Thyroid gland (tissue), 4 donors: ENCODE results near the gene PILRB. TPM values are rescaled to one million over a fixed set of nuclear protein-coding genes. Genes with fewer than 3 reads are reported as not detected.
A peak's percentile ranks its signal among the peaks of the same experiment; 100 is the strongest.
"Not testable (repeated sequence)": the region's sequence is repeated elsewhere in the genome, so short reads cannot be mapped to it uniquely, and the experiment has no call there.

Source experiments
- DNase-seq, 2 donors: peaks; one replicate each; pipeline ENCODE4 v3.0.0-alpha.2; 2019
- H3K27ac ChIP-seq, 3 donors: fragments of 200-600 bp; sonication (generic); 1 replicate in 2 of 3; 2 replicates in 1 of 3; pipeline ENCODE4 v1.5.1; 2016 to 2019; ENCODE audit warnings: mild to moderate bottlenecking in 1 of 3, moderate library complexity in 1 of 3
- H3K27me3 ChIP-seq: fragments of 200-600 bp; sonication (generic); one replicate; pipeline ENCODE4 v1.5.1; 2019
- H3K36me3 ChIP-seq, 2 donors: fragments of 200-600 bp; sonication (generic); one replicate each; pipeline ENCODE4 v1.5.1; 2016 to 2019
- H3K4me1 ChIP-seq, 2 donors: fragments of 200-600 bp; sonication (generic); one replicate each; pipeline ENCODE4 v1.5.1; 2017 to 2019
- H3K4me3 ChIP-seq, 3 donors: fragments of 200-600 bp; sonication (generic); replicated peaks in 1 of 3; 1 replicate in 2 of 3; 2 replicates in 1 of 3; pipeline ENCODE4 v1.5.1; 2016; ENCODE audit warnings: mild to moderate bottlenecking in 1 of 3
- H3K9me3 ChIP-seq: fragments of 200-600 bp; sonication (generic); one replicate; pipeline ENCODE4 v1.5.1; 2017
- POLR2A ChIP-seq, 2 donors: fragments of 450-650 bp; IDR thresholded peaks; one replicate each; pipeline ENCODE4 v1.6.1; 2017; ENCODE audit warnings: antibody characterized with exemption in 2 of 2, mild to moderate bottlenecking in 2 of 2, moderate library complexity in 1 of 2
- WGBS, 2 donors: methylation state at CpG; one replicate each; pipeline ENCODE4 v1.1.5; 2017; 5-methylcytosine and 5-hydroxymethylcytosine counted together
- intact Hi-C: fragments of 100-400 bp; cut with DNase I; formaldehyde crosslinking; loops from one replicate; pipeline ENCODE4 v1.15.1; 2023
- total RNA-seq, 4 donors: library from RNA; depleted of rRNA; stranded (reverse); fragments of >200 nt; gene quantifications; one replicate each; pipeline ENCODE4 v1.2.3, GENCODE V29; 2016
- TF ChIP-seq, protein P1 (sequence below), 6 experiments: fragments of 200-600 bp in 3 of 6; fragments of 450-650 bp in 3 of 6; sonication (generic) in 3 of 6; IDR thresholded peaks; one replicate each; pipeline ENCODE4 v1.5.1; 2016 to 2019; ENCODE audit warnings: antibody characterized with exemption in 6 of 6, mild to moderate bottlenecking in 2 of 6, inconsistent platforms in 1 of 6, moderate library complexity in 1 of 6

Gene PILRB
- total RNA-seq, 4 donors from 2014 or later, result 60.9 to 86.5 (median 73.9) TPM

DNA sequence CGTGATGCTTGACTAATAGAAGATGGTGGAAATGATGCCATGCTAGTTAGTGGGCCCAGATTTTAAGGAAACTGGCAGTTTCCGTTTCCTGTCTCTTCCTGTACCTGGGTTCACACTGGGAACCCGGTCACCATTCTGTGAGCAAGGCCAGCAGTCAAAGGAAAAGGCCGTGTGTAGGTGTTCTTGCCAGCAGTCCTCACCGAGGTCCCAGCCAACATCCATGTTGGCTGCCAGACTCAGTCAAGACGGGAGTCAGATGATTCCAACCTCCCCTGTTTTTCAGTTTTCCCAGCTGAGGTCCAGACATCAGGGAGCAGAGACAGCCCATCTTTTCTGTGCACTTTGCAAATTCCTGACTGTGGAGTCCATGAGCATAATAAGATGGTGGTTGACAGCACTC lies 15.2 kb upstream of the PILRB start:
- no peak overlapping the region for H3K4me3 ChIP-seq
- DNase-seq, result no peak
- TF ChIP-seq, protein P1, sequence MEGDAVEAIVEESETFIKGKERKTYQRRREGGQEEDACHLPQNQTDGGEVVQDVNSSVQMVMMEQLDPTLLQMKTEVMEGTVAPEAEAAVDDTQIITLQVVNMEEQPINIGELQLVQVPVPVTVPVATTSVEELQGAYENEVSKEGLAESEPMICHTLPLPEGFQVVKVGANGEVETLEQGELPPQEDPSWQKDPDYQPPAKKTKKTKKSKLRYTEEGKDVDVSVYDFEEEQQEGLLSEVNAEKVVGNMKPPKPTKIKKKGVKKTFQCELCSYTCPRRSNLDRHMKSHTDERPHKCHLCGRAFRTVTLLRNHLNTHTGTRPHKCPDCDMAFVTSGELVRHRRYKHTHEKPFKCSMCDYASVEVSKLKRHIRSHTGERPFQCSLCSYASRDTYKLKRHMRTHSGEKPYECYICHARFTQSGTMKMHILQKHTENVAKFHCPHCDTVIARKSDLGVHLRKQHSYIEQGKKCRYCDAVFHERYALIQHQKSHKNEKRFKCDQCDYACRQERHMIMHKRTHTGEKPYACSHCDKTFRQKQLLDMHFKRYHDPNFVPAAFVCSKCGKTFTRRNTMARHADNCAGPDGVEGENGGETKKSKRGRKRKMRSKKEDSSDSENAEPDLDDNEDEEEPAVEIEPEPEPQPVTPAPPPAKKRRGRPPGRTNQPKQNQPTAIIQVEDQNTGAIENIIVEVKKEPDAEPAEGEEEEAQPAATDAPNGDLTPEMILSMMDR (IDR thresholded peaks at IDR 0.05), result no peak
- TF ChIP-seq POLR2A (IDR thresholded peaks at IDR 0.05), result no peak
- 71 to 86% methylated on average over 6 of the region's 6 CpGs for WGBS, 2 donors
- peaks cover 17 to 19% of the 10 kb centered on the region in 2 donors for H3K36me3 ChIP-seq
- no peak overlapping the region for H3K27ac ChIP-seq
- intact Hi-C loops, result no loop called here
- H3K4me1 ChIP-seq, result peaks cover 0 to 4% of the 10 kb centered on the region in 2 donors
- no peaks in the 10 kb centered on the region for H3K9me3 ChIP-seq
- no peaks in the 10 kb centered on the region for H3K27me3 ChIP-seq

DNA sequence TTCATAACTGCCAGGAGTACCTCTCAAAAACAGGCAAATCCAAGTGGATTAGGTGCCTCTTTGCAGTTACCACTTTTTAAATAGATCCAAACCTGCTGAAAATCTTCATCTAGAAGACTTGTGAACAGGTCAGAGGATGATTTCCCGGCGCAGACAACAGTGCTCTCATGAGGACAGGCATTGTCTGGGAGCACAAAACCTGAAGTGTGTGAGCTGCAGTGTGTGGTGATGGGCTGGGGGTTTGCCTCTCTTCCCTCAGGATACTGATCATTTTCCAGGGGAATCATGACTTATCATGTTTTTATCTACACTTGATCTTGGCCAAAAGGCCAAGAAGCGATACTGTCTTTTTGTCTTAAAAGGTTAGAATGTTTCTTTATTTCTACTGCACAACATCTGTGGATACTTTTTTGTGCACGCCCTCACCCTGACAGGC lies 13.8 kb upstream of the PILRB start:
- H3K27ac ChIP-seq, DNase-seq, H3K27me3 ChIP-seq, H3K4me1 ChIP-seq, H3K9me3 ChIP-seq, H3K4me3 ChIP-seq, intact Hi-C loops: not testable (repeated sequence)
- H3K36me3 ChIP-seq, result peaks cover 20 to 25% of the 10 kb centered on the region in 2 donors
- 89 to 92% methylated on average over 4 of the region's 4 CpGs for WGBS, 2 donors

DNA sequence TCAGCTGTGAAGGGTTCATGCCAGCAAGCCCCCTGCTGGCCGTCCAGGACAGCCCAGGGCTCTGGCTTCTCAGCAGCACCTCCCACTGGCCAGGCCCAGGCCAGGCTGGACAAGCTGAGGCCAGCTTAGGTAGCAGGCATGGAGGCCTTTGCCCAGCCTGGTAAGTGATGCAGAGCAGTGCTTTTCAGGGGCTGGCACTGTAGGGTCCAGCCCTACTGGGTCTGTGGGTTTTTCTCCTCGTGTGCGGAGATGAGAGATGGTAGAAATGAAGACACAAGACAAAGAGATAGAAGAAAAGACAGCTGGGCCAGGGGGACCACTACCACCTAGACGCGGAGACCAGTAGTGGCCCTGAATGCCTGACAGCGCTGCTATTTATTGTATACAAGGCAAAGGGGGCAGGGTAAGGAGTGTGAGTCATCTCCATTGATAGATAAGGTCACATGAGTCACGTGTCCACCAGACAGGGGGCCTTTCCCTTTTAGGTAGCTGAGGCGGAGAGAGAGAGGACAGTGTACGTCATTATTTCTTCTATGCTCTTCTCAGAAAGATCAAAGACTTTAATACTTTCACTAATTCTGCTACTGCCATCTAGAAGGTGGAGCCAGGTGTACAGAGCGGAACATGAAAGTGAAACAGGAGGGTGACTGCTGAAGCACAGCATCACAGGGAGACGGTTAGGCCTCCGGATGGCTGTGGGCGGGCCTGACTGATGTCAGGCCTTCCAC lies 13.2 kb upstream of the PILRB start:
- Histone ChIP-seq H3K27ac (peak overlapping the region in 1 of 3 donors; percentile 41), H3K36me3 (peaks cover 25 to 29% of the 10 kb centered on the region in 2 donors)
- H3K27me3 ChIP-seq, H3K4me1 ChIP-seq, H3K9me3 ChIP-seq, DNase-seq, H3K4me3 ChIP-seq, intact Hi-C loops: not testable (repeated sequence)
- whole genome bisulfite sequencing, 2 donors, result 75 to 84% methylated on average over 9 of the region's 13 CpGs
- TF ChIP-seq, protein P1 (IDR thresholded peaks at IDR 0.05), result peak in 2 of 6 experiments; percentile 2 to 27

DNA sequence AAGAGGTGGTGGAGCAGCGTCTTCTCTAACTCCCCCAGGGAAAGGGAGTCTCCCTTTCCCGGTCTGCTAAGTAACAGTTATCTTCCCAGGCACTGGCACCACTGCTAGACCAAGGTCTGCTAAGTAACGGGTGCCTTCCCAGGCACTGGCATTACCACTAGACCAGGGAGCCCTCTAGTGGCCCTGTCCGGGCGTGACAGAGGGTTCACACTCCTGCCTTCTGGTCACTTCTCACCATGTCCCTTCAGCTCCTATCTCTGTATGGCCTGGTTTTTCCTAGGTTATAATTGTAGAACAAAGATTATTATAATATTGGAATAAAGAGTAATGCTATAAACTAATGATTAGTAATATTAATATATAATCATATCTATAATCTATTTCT lies 12.6 kb upstream of the PILRB start:
- TF ChIP-seq, protein P1 (IDR thresholded peaks at IDR 0.05), result peak in 4 of 6 experiments; percentile 13 to 47 (median 37)
- H3K27ac ChIP-seq, result not testable (repeated sequence)
- DNase-seq, result peak; percentile 74 to 82

DNA sequence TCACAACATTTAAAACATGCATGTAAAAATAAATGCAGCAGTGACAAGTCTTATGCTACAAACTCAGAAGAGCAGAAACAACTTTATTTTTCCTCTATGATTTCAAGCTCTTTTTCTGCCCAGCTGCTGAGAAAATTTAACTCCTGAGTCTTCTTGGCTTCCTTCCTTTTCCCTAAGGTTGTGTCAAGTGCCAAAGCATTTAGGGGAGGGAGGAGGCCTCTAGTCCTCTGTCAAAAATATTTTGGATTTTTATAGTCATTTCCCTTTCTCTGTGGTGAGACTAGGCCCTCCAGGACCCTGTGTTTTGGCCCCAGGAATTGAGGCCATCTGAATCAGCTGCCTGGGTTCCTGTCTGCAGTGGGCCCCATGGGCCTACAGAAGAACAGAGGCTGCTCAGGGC lies 11.0 kb upstream of the PILRB start:
- peaks cover 0 to 4% of the 10 kb centered on the region in 2 donors for H3K4me1 ChIP-seq

More for the DNA sequence above, 12.6 kb upstream of the PILRB start:
- WGBS, 2 donors, result 2 to 6% methylated on average over 3 of the region's 5 CpGs
- H3K27me3 ChIP-seq, intact Hi-C loops, H3K9me3 ChIP-seq, H3K4me3 ChIP-seq, H3K4me1 ChIP-seq: not testable (repeated sequence)
- H3K36me3 ChIP-seq, result peaks cover 29 to 34% of the 10 kb centered on the region in 2 donors

More for the DNA sequence above, 11.0 kb upstream of the PILRB start:
- no peaks in the 10 kb centered on the region for H3K9me3 ChIP-seq
- intact Hi-C loops, result no loop called here
- H3K27me3 ChIP-seq, result no peaks in the 10 kb centered on the region
- no peak for DNase-seq
- peaks cover 34 to 45% of the 10 kb centered on the region in 2 donors for H3K36me3 ChIP-seq
- TF ChIP-seq POLR2A (IDR thresholded peaks at IDR 0.05), result no peak
- TF ChIP-seq, protein P1 (IDR thresholded peaks at IDR 0.05), result no peak
- H3K4me3 ChIP-seq, result no peak overlapping the region
- H3K27ac ChIP-seq, result no peak overlapping the region
